ENCODE results near the gene HP1BP3. TPM values are rescaled to one million over a fixed set of nuclear protein-coding genes. Genes with fewer than 3 reads are reported as not detected.

HP1BP3 gene
- total RNA-seq, 1 donor from 2014 or later: 164 TPM

GRCh38 chr1:20729155-20729931, 57.8 kb downstream of the HP1BP3 start:
- peaks cover 27% of the 10 kb centered on the region for H3K27me3 Mint-ChIP-seq (ENCODE audit: unreplicated experiment)
- no peak overlapping the region for H3K4me3 Mint-ChIP-seq (ENCODE audit: unreplicated experiment)
- H3K27ac Mint-ChIP-seq (ENCODE audit: unreplicated experiment): no peak overlapping the region
- no peaks in the 10 kb centered on the region for H3K36me3 Mint-ChIP-seq (ENCODE audit: low read depth, unreplicated experiment)
- H3K9me3 Mint-ChIP-seq (ENCODE audit: unreplicated experiment): no peaks in the 10 kb centered on the region
- no peak for TF ChIP-seq CTCF (IDR thresholded peaks at IDR 0.05; ENCODE audit: unreplicated experiment)
- peaks cover 2% of the 10 kb centered on the region for H3K4me1 Mint-ChIP-seq (ENCODE audit: unreplicated experiment)
- no peak for DNase-seq (ENCODE audit: low spot score)

DNA sequence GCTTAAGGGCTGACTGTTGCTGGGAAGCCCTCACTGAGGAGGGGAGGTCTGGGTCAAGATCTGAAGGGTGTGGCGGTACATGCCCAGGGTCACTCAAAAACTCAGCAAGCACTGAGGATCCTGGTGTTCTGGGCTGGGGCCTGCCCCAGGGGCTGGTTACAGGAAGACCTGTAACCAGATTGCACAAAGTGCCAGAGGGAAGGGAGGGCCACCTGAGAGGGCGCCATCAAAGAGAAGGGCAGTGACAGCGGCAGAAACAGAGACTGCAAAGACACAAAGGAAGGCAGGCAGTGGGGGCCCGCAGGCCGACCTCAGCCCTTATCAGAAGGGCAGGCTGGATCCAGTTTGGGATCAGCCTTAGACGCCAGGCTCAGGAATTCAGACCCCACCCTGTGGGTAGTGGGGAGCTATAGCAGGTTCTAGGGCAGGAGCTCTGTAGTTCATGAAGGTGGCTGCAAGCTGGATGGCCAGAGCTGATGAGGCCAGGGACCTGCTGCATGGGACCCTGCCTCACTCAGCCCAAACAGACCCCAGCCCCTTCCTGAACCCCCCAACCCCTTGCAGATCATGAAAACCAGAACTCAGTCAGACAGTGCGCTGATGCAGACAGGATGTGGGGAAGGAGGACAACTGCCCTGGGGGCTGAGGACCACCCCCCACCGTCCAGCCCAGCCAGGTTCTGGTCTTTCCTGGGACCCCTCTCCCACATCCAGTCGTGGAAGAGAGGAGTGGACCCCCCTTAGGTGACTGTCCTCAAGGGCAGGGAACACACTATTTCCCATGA, 58.5 kb downstream of the HP1BP3 start:
- DNase-seq (ENCODE audit: low spot score): no peak
- TF ChIP-seq CTCF (IDR thresholded peaks at IDR 0.05; ENCODE audit: unreplicated experiment): no peak
- no peak overlapping the region for H3K27ac Mint-ChIP-seq (ENCODE audit: unreplicated experiment)
- no peaks in the 10 kb centered on the region for H3K36me3 Mint-ChIP-seq (ENCODE audit: low read depth, unreplicated experiment)
- peaks cover 25% of the 10 kb centered on the region for H3K27me3 Mint-ChIP-seq (ENCODE audit: unreplicated experiment)
- peaks cover 2% of the 10 kb centered on the region for H3K4me1 Mint-ChIP-seq (ENCODE audit: unreplicated experiment)
- no peaks in the 10 kb centered on the region for H3K9me3 Mint-ChIP-seq (ENCODE audit: unreplicated experiment)
- H3K4me3 Mint-ChIP-seq (ENCODE audit: unreplicated experiment): no peak overlapping the region

GRCh38 chr1:20727746-20728316, 59.3 kb downstream of the HP1BP3 start:
- Mint-ChIP-seq H3K27ac (ENCODE audit: unreplicated experiment) (no peak overlapping the region), H3K4me1 (ENCODE audit: unreplicated experiment) (no peaks in the 10 kb centered on the region)

GRCh38 chr1:20726932-20727745, 60.0 kb downstream of the HP1BP3 start:
- H3K9me3 Mint-ChIP-seq (ENCODE audit: unreplicated experiment): no peaks in the 10 kb centered on the region
- H3K36me3 Mint-ChIP-seq (ENCODE audit: low read depth, unreplicated experiment): peaks cover 3% of the 10 kb centered on the region
- peaks cover 22% of the 10 kb centered on the region for H3K27me3 Mint-ChIP-seq (ENCODE audit: unreplicated experiment)
- TF ChIP-seq CTCF (IDR thresholded peaks at IDR 0.05; ENCODE audit: unreplicated experiment): no peak
- H3K27ac Mint-ChIP-seq (ENCODE audit: unreplicated experiment): no peak overlapping the region
- H3K4me1 Mint-ChIP-seq (ENCODE audit: unreplicated experiment): no peaks in the 10 kb centered on the region
- H3K4me3 Mint-ChIP-seq (ENCODE audit: unreplicated experiment): no peak overlapping the region
- no peak for DNase-seq (ENCODE audit: low spot score)

More at GRCh38 chr1:20727746-20728316, 59.3 kb downstream of the HP1BP3 start:
- Mint-ChIP-seq H3K4me3 (ENCODE audit: unreplicated experiment) (no peak overlapping the region), H3K9me3 (ENCODE audit: unreplicated experiment) (no peaks in the 10 kb centered on the region), H3K27me3 (ENCODE audit: unreplicated experiment) (peaks cover 23% of the 10 kb centered on the region), H3K36me3 (ENCODE audit: low read depth, unreplicated experiment) (no peaks in the 10 kb centered on the region)
- no peak for DNase-seq (ENCODE audit: low spot score)
- no peak for TF ChIP-seq CTCF (IDR thresholded peaks at IDR 0.05; ENCODE audit: unreplicated experiment)
